IMR-90 (cell line): ENCODE data around the gene NAV2. TPM values are rescaled to one million over a fixed set of nuclear protein-coding genes. Genes with fewer than 3 reads are reported as not detected.

Source experiments
- ATAC-seq: fragments of 200-7000 bp; cut with Tn5 transposase; 2 replicates; pipeline ENCODE4 v1.9.1; 2020; ENCODE audit warnings: low read depth, mild to moderate bottlenecking, moderate library complexity
- BruUV-seq: library from RNA; stranded (reverse); fragments of 400-500 nt; replicated peaks from 2 replicates; lab custom pipeline; 2021; lab: Mats Ljungman, UMichigan
- CTCF ChIA-PET: fragments of 300-600 bp; formaldehyde crosslinking; extraction: SDS; loops from one replicate; lab custom pipeline; 2021; ENCODE audit warnings: antibody characterized with exemption; lab: Yijun Ruan, JAX
- POLR2A ChIA-PET: fragments of 300-600 bp; sonication (Branson Sonifier 250); formaldehyde crosslinking; loops from one replicate; lab custom pipeline; 2022; ENCODE audit warnings: antibody characterized with exemption; ENCODE audit not compliant: unreplicated experiment; lab: Charles Lee
- DNase-seq: peaks from one replicate; pipeline ENCODE4 v3.0.0; 2013
- H2AFZ ChIP-seq: replicated peaks from 2 replicates; pipeline ENCODE3; 2013; ENCODE audit warnings: low read length, mild to moderate bottlenecking; ENCODE audit not compliant: poor library complexity
- H2AK5ac ChIP-seq: 2 replicates; pipeline ENCODE4 v1.6.1; 2013; ENCODE audit warnings: low read depth, low read length, inconsistent platforms
- H2AK9ac ChIP-seq: replicated peaks from 2 replicates; pipeline ENCODE3; 2013; ENCODE audit warnings: mild to moderate bottlenecking, low read depth, low read length, moderate library complexity; ENCODE audit not compliant: poor library complexity
- H2BK120ac ChIP-seq: 2 replicates; pipeline ENCODE4 v1.6.1; 2013; ENCODE audit warnings: low read depth, low read length, inconsistent platforms
- H2BK15ac ChIP-seq: 3 replicates; pipeline ENCODE4 v1.6.1; 2013; ENCODE audit warnings: low read depth, low read length, inconsistent platforms
- H2BK20ac ChIP-seq: 2 replicates; pipeline ENCODE4 v1.6.1; 2013; ENCODE audit warnings: low read depth, mild to moderate bottlenecking, inconsistent platforms, low read length, moderate library complexity
- H2BK5ac ChIP-seq: 2 replicates; pipeline ENCODE4 v1.6.1; 2013; ENCODE audit warnings: mild to moderate bottlenecking, low read depth, low read length, inconsistent platforms; ENCODE audit not compliant: poor library complexity, severe bottlenecking
- H3K14ac ChIP-seq: replicated peaks from 2 replicates; pipeline ENCODE4 v1.6.1; 2013; ENCODE audit warnings: low read depth, low read length, inconsistent platforms
- H3K18ac ChIP-seq: 2 replicates; pipeline ENCODE4 v1.6.1; 2013; ENCODE audit warnings: low read depth, low read length, control low read depth
- H3K23ac ChIP-seq: 2 replicates; pipeline ENCODE4 v1.6.1; 2013; ENCODE audit warnings: low read depth, low read length, inconsistent platforms
- H3K27ac ChIP-seq: 2 replicates; pipeline ENCODE4 v1.5.1; 2013; ENCODE audit warnings: mild to moderate bottlenecking, control low read depth, low read length; ENCODE audit not compliant: insufficient read depth
- H3K27me3 ChIP-seq: 2 replicates; pipeline ENCODE4 v1.6.1; 2013; ENCODE audit warnings: low read length; ENCODE audit not compliant: control insufficient read depth, insufficient read depth
- H3K36me3 ChIP-seq: 2 replicates; pipeline ENCODE4 v1.6.1; 2013; ENCODE audit warnings: low read length, mixed read lengths; ENCODE audit not compliant: control insufficient read depth, insufficient read depth
- H3K4ac ChIP-seq: 2 replicates; pipeline ENCODE4 v1.6.1; 2013; ENCODE audit warnings: low read depth, low read length, inconsistent platforms
- H3K4me1 ChIP-seq: 2 replicates; pipeline ENCODE4 v1.6.1; 2013; ENCODE audit warnings: low read length, mixed read lengths; ENCODE audit not compliant: control insufficient read depth, insufficient read depth
- H3K4me2 ChIP-seq: 2 replicates; pipeline ENCODE4 v1.6.1; 2013; ENCODE audit warnings: low read depth, mild to moderate bottlenecking, control low read depth, low read length, moderate library complexity
- H3K4me3 ChIP-seq: 2 replicates; pipeline ENCODE4 v1.5.1; 2013; ENCODE audit warnings: low read depth, mild to moderate bottlenecking, control low read depth, low read length, moderate library complexity; ENCODE audit not compliant: insufficient read depth
- H3K56ac ChIP-seq: 2 replicates; pipeline ENCODE4 v1.6.1; 2013; ENCODE audit warnings: low read length, inconsistent platforms; ENCODE audit not compliant: insufficient read depth; ENCODE audit errors: extremely low read depth
- H3K79me1 ChIP-seq, 2 experiments: 2 replicates each; pipeline ENCODE4 v1.6.1; 2013; ENCODE audit warnings: low read length in 2 of 2, inconsistent platforms in 1 of 2, low read depth in 1 of 2
- H3K9ac ChIP-seq: 2 replicates; pipeline ENCODE4 v1.6.1; 2013; ENCODE audit warnings: low read depth, low read length, control low read depth
- H3K9me1 ChIP-seq: 2 replicates; pipeline ENCODE4 v1.6.1; 2013; ENCODE audit warnings: low read length, inconsistent platforms; ENCODE audit not compliant: insufficient read depth
- H3K9me3 ChIP-seq: 2 replicates; pipeline ENCODE4 v1.6.1; 2013; ENCODE audit warnings: low read length; ENCODE audit not compliant: control insufficient read depth, insufficient read depth
- H4K20me1 ChIP-seq: 2 replicates; pipeline ENCODE4 v1.6.1; 2013; ENCODE audit warnings: low read length, inconsistent platforms; ENCODE audit not compliant: insufficient read depth
- H4K5ac ChIP-seq: 2 replicates; pipeline ENCODE4 v1.6.1; 2013; ENCODE audit warnings: mild to moderate bottlenecking, low read depth, low read length, control low read depth
- H4K8ac ChIP-seq, 2 experiments: 2 replicates each; pipeline ENCODE4 v1.6.1; 2013; ENCODE audit warnings: low read depth in 2 of 2, low read length in 2 of 2, control low read depth in 1 of 2, inconsistent platforms in 1 of 2
- H4K91ac ChIP-seq: 2 replicates; pipeline ENCODE4 v1.6.1; 2013; ENCODE audit warnings: low read depth, low read length, inconsistent platforms; ENCODE audit not compliant: insufficient read depth
- CEBPB ChIP-seq: IDR thresholded peaks from 2 replicates; pipeline ENCODE4 v1.6.1; 2012; ENCODE audit warnings: low read depth, low read length, improper control_type of control experiment
- ELK1 ChIP-seq: fragments of 150-350 bp; IDR thresholded peaks from 2 replicates; pipeline ENCODE4 v1.6.1; 2016; ENCODE audit warnings: low read depth, mild to moderate bottlenecking, low read length, moderate library complexity, borderline replicate concordance
- FOS ChIP-seq: fragments of 150-350 bp; IDR thresholded peaks from 2 replicates; pipeline ENCODE4 v1.6.1; 2016; ENCODE audit warnings: low read depth, low read length
- POLR2A ChIP-seq: IDR thresholded peaks from 2 replicates; pipeline ENCODE4 v1.6.1; 2012; ENCODE audit warnings: mild to moderate bottlenecking, low read depth, low read length
- RCOR1 ChIP-seq: IDR thresholded peaks from 2 replicates; pipeline ENCODE4 v1.6.1; 2012; ENCODE audit warnings: mild to moderate bottlenecking, low read length, improper control_type of control experiment; ENCODE audit not compliant: insufficient replicate concordance
- RFX5 ChIP-seq: IDR thresholded peaks from 2 replicates; pipeline ENCODE4 v1.8.0; 2012; ENCODE audit warnings: low read depth, mild to moderate bottlenecking, low read length, moderate library complexity
- WGBS, 2 experiments: methylation state at CpG; one replicate each; pipeline versions ENCODE4 v1.1.5 to v1.1.7; 2013; ENCODE audit warnings: missing lambda C conversion rate in 2 of 2; ENCODE audit not compliant: insufficient read length in 1 of 2; ENCODE audit errors: extremely low coverage in 2 of 2; 5-methylcytosine and 5-hydroxymethylcytosine counted together
- dilution Hi-C: fragments of 300-500 bp; cut with HindIII; formaldehyde crosslinking; loops from one replicate; pipeline ENCODE4 v1.14.3; 2018; ENCODE audit warnings: low sequenced_read_pairs; ENCODE audit not compliant: unreplicated experiment
- in situ Hi-C: fragments of 300-500 bp; cut with MboI; formaldehyde crosslinking; loops from 3 replicates; pipeline ENCODE4 v1.14.3; 2019; ENCODE audit warnings: low sequenced_read_pairs, inconsistent platforms, mixed read lengths
- intact Hi-C: fragments of 100-400 bp; cut with micrococcal nuclease; formaldehyde crosslinking; loops from 2 replicates; pipeline ENCODE4 v1.10.0; 2022
- polyA plus RNA-seq, 3 experiments: library from polyadenylated mRNA; depleted of rRNA; stranded (reverse); fragments of >200 nt; gene quantifications; 2 replicates each; pipeline ENCODE4 v1.2.3, GENCODE V29; 2012; ENCODE audit warnings: low replicate concordance in 1 of 3
- total RNA-seq: library from RNA; depleted of rRNA; stranded (reverse); fragments of >200 nt; gene quantifications from 2 replicates; pipeline ENCODE4 v1.2.3, GENCODE V29; 2012

The NAV2 gene
- total and polyA plus RNA-seq, 2 of the 4 experiments (the other 2 are of a cell fraction): 4.5 to 12.6 TPM

GRCh38 chr11:20161923-20162744, 449.5 kb downstream of the NAV2 start:
- H2AFZ ChIP-seq: no peak overlapping the region
- CTCF ChIA-PET: no interaction called here

More at GRCh38 chr11:20161923-20162744, 449.5 kb downstream of the NAV2 start:
- Histone ChIP-seq H3K9me3 (peaks cover 16% of the 10 kb centered on the region), H2BK120ac (no peak overlapping the region), H2BK15ac (no peak overlapping the region), H3K9ac (no peak overlapping the region), H4K20me1 (no peaks in the 10 kb centered on the region; the same call in 1 of the 2 replicates), H3K27me3 (peaks cover 85% of the 10 kb centered on the region), H3K4me1 (no peaks in the 10 kb centered on the region), H4K8ac (no peak overlapping the region), H3K18ac (no peak overlapping the region), H3K79me1 (no peaks in the 10 kb centered on the region), H2AK5ac (no peak overlapping the region), H4K91ac (no peak overlapping the region), H3K56ac (no peak overlapping the region), H3K27ac (no peak overlapping the region), H2BK20ac (no peak overlapping the region), H4K5ac (no peak overlapping the region), H3K9me1 (no peaks in the 10 kb centered on the region), H3K4ac (no peak overlapping the region), H2AK9ac (no peak overlapping the region), H3K14ac (no peak overlapping the region), H3K36me3 (no peaks in the 10 kb centered on the region), H3K4me2 (no peak overlapping the region), H2BK5ac (no peak overlapping the region), H3K23ac (no peak overlapping the region), H3K4me3 (no peak overlapping the region)
- BruUV-seq: no TSS peak
- dilution Hi-C loops (no loop called here), intact Hi-C loops (no loop called here), in situ Hi-C loops (no loop called here)
- DNase-seq (no peak), ATAC-seq (no peak)
- WGBS, 2 experiments: 4% methylated on average over 5 of the region's 24 CpGs; no CpG with 5 or more reads in 1 of the 2 experiments
- POLR2A ChIA-PET: interaction anchor here (0.7 kb wide), 1 partner anchor 53 kb away, joined by 3 read pairs; no protein-coding TSS in a partner anchor
- TF ChIP-seq RFX5: no peak
- TF ChIP-seq RCOR1: no peak
- no peak for TF ChIP-seq CEBPB
- no peak for TF ChIP-seq FOS
- TF ChIP-seq ELK1: no peak
- TF ChIP-seq POLR2A: no peak
